ENCODE results near the gene MEGF6. TPM values are rescaled to one million over a fixed set of nuclear protein-coding genes. Genes with fewer than 3 reads are reported as not detected.

MEGF6 gene
- total and polyA plus RNA-seq, 2 of the 8 experiments (the other 6 are each of a cell fraction or from before 2014, with no cell fraction given), result 4.1 to 14.8 TPM

DNA sequence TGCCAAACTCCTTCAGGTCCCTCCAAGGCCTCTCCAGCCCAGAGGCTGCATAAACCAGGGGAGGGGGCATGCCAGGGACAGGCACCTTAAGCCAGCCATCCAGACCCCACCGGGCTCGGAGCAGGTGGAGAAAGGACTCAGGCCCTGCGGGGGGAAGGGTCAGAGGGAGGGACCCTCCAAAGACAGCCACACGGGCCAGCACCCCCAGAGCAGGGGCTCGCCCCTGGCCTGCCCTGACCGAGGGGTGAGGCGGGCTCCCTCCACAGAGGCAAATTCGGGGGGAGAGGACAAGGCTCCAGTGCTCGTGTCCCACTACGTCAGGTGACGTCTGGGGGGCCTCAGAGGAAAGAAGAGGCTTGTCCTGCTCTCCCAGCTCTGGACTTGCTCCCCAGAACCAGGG is 8.2 kb downstream of the MEGF6 start:
- Histone ChIP-seq H3K4ac (replicated peaks; ENCODE audit: insufficient read length, low read depth, low read length) (no peak overlapping the region), H2BK15ac (ENCODE audit: low read length) (no peak overlapping the region), H4K91ac (replicated peaks; ENCODE audit: insufficient read length, low read length) (no peak overlapping the region), H2AK5ac (ENCODE audit: low read depth, low read length) (no peak overlapping the region), H2BK5ac (ENCODE audit: low read depth, low read length) (no peak overlapping the region), H3K27me3 (replicated peaks in 1 of 4; ENCODE audit: control insufficient read depth in 3 of 4, extremely low read depth in 1 of 4, insufficient read depth in 3 of 4, low read length in 3 of 4) (no peaks in the 10 kb centered on the region), H4K5ac (ENCODE audit: insufficient read length, low read depth, low read length) (no peak overlapping the region), H2BK120ac (replicated peaks; ENCODE audit: low read depth, low read length) (no peak overlapping the region), H3K4me3 (ENCODE audit: extremely low read depth in 1 of 4, insufficient read depth in 2 of 4, low read depth in 3 of 4, low read length in 4 of 4) (no peak overlapping the region), H3K4me1 (replicated peaks in 1 of 4; ENCODE audit: control insufficient read depth in 3 of 4, insufficient read depth in 4 of 4, low read length in 3 of 4) (peaks cover 0 to 13% (median 11%) of the 10 kb centered on the region in 4 experiments; a peak in 6 of 7 replicates), H3K14ac (ENCODE audit: insufficient read length) (no peak overlapping the region), H3K36me3 (ENCODE audit: control insufficient read depth in 2 of 4, insufficient read depth in 4 of 4, low read length in 3 of 4) (no peaks in the 10 kb centered on the region; a peak in 1 of 8 replicates), H3K23ac (ENCODE audit: insufficient read length) (no peak overlapping the region), H3K56ac (replicated peaks; ENCODE audit: insufficient read length, low read depth, low read length) (no peak overlapping the region), H2BK12ac (ENCODE audit: low read depth, low read length) (no peak overlapping the region), H3K23me2 (ENCODE audit: low read depth, low read length) (peaks cover 8% of the 10 kb centered on the region; the same call in 1 of the 2 replicates), H2BK20ac (ENCODE audit: low read length) (no peak overlapping the region), H3K4me2 (ENCODE audit: insufficient read depth in 1 of 2, low read depth in 2 of 2, low read length in 2 of 2) (no peak overlapping the region), H3K9me3 (ENCODE audit: insufficient read depth in 2 of 2, low read depth in 1 of 2, low read length in 1 of 2) (no peaks in the 10 kb centered on the region; a peak in 1 of 4 replicates), H3K18ac (ENCODE audit: extremely low read depth, low read length) (no peak overlapping the region), H3K79me1 (ENCODE audit: low read depth, low read length) (peaks cover 2% of the 10 kb centered on the region), H3K27ac (ENCODE audit: low read depth, low read length) (no peak overlapping the region), H4K20me1 (replicated peaks in 1 of 2; ENCODE audit: control insufficient read depth in 1 of 2, insufficient read depth in 2 of 2, low read length in 2 of 2) (peaks cover 0 to 5% of the 10 kb centered on the region in 2 experiments), H3K79me2 (ENCODE audit: control insufficient read depth in 1 of 2, insufficient read depth in 2 of 2, low read length in 2 of 2) (peaks cover 0 to 6% of the 10 kb centered on the region in 2 experiments; a peak in 3 of 4 replicates), H4K8ac (ENCODE audit: extremely low read depth, insufficient read depth, low read length) (no peak overlapping the region; the same call in 1 of the 2 replicates), H2AFZ (ENCODE audit: low read length) (no peak overlapping the region), H3K9ac (replicated peaks in 1 of 4; ENCODE audit: extremely low read depth in 1 of 4, low read depth in 3 of 4, low read length in 3 of 4) (no peak overlapping the region)
- DNase-seq (ENCODE audit: low read depth in 1 of 2, low spot score in 2 of 2) (no peak), FAIRE-seq (no peak)
- CTCF ChIA-PET (ENCODE audit: partially characterized antibody), result interaction anchor here (1.8 to 5.6 kb wide), 2 partner anchors 11 to 17 kb away, joined by 10 to 28 read pairs; no protein-coding TSS in a partner anchor
- WGBS, 2 experiments (ENCODE audit: extremely low coverage in 1 of 2, insufficient coverage in 1 of 2, insufficient read length in 1 of 2, insufficient replicate concordance in 2 of 2, low coverage in 1 of 2, low lambda C conversion rate in 2 of 2, missing lambda C conversion rate in 1 of 2), result 94% methylated on average over 7 of the region's 11 CpGs; no CpG with 5 or more reads in 1 of the 2 experiments
- POLR2A ChIA-PET (ENCODE audit: partially characterized antibody), result no interaction called here
- TF ChIP-seq TAF1 (IDR thresholded peaks at IDR 0.05; ENCODE audit: low read depth, low read length), result no peak
- no peak for TF ChIP-seq E2F6 (IDR thresholded peaks at IDR 0.05)
- TF ChIP-seq TBP (IDR thresholded peaks at IDR 0.05; ENCODE audit: low read depth, low read length), result no peak
- TF ChIP-seq POLR2A (IDR thresholded peaks at IDR 0.05; ENCODE audit: control extremely low read depth in 1 of 2, low read depth in 2 of 2, low read length in 2 of 2), result no peak

Data from H1 (cell line).